Activated CD4-positive, alpha-beta T cell treated with anti-CD3 and anti-CD28 coated beads, Interleukin-2, amount 50 U/mL, for 24 hours (primary cell): Measurements from ENCODE around the gene MEA1.

Source experiments
- DNase-seq, 2 donors: peaks; one replicate each; pipeline ENCODE4 v3.0.0-alpha.2; 2020; ENCODE audit warnings: low read depth in 1 of 2, low spot score in 1 of 2

Gene MEA1

DNA sequence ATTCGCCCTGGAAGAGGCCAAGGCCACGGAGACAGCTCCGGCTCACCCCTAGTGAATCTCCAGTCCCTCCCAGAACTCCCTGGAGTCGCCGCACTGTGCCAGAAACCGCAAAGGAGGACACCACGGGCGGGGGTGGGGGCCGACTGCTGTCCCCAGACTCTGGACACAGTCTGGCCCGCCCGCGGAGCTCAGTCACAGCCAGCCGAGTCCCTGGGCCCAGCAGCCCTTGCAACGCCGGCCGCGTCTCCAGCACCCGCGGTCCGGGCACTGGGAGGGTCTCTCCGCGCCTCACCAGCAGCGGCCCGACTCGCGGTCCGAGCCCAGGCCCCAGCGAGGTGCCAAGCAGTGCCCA, 35.3 kb downstream of the MEA1 start:
- no peak for DNase-seq

DNA sequence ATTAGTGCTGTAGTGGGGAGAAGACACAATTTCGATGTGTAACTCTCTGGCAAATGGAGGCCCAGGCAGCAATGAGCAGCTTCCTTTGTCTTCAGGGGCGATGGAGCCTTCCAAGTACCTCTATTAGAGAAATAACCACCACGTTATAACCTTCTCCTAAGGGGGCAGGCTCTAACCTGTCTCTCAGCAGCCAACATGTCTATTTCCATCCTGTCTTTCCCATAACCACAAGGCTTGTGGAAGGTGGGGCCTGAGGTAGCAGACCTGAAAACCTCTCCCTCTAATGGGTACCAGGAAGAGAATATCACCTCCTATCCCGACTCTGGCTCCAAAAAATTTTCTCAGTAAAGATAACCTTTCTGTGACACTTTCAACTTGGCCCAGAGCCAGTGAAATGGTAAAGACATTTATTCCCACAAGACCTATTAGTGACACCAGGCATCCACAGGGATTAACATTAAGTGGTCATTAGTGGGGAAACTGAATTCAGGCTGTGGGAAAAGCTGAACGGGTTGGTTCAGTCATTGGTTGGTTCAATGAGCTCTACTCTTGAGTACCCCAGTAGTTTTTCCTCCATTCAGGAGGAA, 38.7 kb downstream of the MEA1 start:
- DNase-seq = no peak

DNA sequence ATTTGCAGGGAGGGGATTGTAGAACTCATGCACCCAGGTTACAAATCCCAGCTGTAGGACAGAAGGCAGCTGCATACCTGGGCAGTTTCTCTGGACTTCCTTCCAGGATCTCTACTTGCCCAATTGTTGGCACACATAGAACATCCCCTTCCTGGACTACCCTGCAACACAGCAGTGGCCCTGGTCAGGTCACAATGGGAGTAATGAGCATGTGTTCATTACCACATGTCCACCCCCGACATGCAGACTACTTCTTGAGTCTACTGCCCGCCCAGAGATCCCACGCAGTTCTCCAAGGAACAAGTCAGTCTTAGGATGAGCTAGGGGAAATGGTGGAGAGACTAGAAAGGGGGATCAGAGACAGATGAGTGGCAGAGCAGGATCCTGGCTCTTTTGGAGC, 39.8 kb downstream of the MEA1 start:
- no peak for DNase-seq

DNA sequence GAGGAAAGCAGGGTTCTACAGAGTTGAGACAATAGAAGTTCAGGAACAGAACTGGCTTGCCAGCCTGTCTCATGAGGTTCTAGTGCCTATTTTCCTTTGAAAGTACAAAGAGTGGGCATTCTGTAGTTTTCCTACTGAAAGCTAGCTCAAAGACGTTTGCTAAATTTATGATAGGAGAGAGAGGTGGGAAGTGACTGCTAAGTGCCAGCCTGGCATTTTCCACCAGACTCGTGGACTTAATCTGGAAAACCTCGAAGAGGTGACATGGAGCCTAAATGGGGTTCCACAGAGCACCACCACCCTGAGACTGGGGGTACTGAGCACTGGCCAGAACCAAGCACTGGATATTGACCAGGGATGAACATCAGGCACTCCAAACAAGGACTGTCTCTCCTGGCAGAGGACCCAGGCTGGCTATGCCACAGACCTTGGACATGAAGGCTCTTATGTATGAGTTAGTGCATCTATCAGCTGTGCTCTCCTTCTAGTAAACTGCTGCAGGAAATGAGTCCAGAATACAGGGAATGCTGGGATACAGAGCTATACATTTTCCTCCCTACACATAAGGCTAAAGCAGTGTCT, 41.9 kb downstream of the MEA1 start:
- no peak for DNase-seq

DNA sequence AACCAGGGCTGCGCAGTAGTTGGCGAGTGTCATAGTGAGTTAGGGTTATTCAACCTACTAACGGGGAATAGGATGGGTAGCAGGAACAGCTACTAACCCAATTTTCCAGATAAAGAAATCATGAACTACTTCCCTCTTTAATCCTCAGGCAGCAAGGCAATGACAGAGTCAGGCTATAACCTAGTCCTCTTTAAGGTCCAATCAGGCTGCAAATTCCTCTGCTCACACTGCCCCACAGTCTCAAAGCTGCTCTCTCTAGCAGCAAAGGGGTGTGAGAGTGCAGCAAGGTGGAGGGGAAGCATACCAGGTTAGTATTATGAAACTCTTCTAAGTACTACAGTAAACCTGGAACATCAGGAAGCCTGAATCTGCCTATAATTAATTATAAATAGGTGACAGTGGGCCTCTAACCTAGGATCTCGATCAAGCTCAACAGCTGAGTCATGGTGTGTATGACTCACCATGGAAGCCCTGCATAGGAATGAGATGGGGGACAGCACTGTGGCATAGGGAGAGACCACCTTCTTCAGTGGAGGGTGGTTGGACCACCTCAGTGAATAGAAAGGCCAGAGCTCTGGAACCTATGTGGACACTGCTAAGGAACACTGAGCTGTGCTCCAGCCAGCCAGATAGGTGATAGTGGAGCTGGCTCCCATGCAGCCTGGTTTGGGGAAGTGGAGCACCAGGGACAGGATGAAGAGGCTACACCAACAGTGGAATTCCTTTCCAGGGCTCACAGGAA, 42.7 kb downstream of the MEA1 start:
- no peak for DNase-seq

DNA sequence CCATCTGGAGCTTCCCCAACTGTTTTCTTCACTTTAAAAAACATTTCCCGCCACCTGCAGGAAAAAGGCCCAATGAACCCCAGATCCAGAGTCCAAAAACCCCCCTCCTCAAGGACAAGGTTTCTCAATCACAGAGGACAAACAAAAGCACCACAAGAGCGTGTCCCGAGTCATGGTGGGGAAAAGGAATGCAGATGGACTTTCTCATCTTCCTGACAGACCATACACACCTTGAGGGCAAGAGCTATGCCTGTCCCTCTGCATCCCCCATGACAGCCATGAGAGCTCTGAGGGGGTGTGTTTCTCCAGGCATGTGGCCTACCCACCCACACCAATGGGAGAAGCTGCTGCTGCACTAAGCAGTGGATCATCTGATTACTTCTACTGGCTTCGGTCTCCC, 43.8 kb downstream of the MEA1 start:
- DNase-seq = no peak

DNA sequence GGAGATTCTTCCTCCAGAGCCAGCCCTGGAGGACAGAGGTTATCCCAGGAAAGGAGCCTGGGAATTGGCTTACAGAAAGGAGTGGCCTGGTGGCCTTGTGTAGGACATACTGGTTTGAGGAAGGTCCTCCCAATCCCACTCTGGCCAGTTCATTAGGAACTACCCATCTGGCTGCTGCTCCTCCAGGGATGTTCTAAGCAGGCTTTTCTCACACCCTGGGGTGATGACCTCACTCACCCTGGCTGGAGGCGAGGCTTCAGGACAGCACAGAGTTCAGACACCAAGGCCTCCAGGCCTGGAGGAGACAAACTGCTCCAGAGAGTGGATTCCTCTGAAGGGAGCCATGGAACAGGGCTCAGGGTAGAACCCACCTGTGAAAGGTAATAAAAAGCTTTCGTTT, 44.3 kb downstream of the MEA1 start:
- DNase-seq = no peak

DNA sequence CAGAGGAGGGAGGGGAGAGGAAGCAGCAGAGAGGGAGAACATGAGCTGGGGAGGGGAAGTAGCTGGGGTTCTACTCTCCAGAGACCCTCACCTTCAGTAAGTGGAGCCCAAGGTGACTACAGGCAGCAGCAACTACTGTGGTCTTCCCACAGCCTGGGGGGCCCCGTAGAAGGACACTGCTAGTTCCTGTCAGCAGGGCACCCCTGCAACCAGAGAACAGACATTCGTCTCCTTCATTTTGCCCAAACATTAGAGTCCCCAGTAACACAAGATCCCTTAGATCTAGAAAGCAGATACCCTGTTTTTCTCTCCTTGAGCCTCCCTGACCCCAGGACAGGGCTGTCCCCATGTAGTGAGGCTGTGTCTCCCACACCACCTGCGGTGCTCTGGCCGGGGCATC, 45.0 kb downstream of the MEA1 start:
- DNase-seq = no peak

DNA sequence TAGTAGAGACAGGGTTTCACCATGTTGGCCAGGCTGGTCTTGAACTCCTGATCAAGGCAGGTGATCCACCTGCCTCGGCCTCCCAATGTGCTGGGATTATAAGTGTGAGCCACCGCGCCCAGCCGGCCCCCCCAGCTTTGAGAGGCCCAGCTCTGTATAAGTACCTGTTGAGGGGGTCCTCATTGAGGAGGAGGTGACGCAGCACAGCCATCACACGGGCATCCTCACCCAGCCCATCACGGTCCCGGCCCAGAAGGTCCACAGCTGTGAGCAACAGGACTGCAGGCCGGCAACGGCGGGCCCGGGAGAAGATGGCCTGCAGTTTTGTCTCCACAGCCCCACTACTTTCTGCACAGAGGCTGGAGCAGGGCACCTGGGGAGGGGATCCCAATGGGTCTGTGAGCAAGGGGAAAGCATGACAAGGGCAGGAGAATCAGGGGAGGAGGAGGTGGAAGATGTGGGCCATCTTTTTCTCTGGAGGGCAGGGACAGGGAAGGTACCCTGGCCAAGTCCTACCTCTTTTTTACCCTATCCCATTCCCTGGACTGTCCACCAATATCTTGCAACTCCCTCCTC, 45.5 kb downstream of the MEA1 start:
- no peak for DNase-seq

DNA sequence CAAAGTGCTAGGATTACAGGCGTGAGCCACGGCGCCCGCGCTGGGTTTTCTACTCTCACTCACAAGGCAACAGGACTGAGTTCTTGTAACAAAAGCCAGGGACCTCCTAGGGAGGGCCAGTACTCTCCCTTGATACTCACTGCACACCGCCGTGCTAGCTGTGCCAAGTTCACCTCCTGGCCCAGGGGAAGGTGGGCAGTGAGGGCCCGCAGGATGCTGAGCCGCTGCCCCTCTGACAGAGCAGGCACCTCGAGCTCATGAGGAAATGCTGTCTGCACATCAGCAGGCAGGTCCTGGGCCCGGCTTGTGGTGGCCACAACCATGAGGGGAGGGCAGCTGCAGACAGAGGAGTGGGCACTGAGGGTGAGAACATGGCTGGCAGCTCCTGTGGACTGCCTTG, 46.5 kb downstream of the MEA1 start:
- DNase-seq = no peak

DNA sequence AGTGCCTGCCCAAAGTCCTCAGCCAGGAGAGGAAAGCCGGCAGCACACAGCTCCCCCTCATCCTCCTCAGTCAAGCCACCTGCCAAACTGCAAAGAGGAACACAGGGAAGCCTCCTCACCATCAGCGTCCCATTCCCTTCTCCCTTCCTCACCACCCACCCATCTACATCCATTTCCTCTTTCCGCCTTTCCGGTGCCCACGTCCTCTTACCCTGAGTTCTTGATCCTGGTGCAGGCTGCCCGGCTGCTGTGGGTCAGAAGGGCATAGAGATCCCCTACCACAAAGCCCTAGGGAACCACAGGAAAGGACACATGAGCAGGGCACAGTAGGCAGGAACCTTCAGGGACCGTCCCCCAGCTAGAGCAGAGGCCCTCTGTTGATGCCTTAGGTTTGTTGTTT, 47.2 kb downstream of the MEA1 start:
- no peak for DNase-seq

DNA sequence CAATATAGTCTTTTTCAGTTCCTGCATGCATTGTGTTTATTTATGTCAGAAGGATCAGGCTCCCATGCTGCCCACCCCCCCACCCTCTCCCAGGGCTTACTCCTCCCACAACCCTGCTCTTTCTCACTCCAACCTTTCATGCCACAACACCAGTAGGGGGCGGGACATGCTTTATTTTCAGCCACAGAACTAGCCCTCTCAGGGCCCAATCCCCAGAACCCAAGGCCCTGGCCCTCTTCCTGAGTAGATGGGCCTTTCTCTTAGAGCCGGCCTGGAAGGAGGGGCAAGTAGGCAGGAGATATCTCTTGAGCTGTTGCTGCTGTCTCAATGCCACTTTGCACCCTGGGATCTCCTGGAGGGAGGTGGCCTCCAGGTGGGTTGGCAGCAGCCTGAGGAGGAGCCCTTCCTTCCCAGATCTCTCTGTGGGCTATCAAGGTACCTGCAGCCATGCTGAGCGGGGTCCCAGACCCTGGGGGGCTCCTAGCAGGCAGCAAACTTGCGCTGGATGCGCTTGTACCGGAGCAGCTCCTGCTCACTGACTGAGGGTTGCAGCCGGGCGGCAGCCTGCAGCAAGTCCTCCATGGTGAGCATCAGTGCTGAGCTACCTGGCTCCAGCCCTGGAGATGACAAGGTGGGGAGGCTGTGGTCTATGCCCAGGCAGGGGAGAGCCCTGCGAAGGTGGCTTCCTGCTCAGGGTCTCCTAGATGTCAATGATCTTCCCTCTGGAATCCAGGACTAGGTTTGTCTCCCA, 49.7 kb downstream of the MEA1 start:
- no peak for DNase-seq

DNA sequence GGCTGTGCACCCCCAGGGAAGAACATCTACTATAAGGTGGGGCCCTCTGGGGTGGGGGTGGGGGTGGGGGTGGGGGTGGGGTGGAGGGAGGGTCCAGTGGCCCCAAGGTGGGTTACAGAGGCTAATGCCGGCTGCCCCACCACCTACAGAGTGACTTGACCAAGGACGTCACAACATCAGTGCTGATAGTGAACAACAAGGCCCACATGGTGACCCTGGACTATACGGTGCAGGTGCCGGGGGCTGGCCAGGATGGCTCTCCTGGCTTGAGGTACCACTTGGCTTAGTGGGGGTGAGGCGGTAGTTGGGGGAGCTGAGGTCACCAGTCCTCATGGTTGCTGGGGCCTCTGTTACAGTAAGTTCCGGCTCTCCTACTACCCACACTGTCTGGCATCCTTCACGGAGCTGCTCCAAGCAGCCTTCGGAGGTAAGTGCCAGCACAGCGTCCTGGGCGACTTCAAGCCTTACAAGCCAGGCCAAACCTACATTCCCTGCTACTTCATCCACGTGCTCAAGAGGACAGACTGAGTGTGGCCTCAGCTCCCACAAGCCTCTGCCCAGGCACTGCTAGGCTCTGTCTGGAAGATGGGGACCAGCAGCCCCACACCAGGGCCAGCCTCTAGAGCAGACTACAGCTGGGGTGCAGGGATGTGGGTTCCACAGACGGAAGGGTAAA, 50.4 kb downstream of the MEA1 start:
- DNase-seq = no peak

DNA sequence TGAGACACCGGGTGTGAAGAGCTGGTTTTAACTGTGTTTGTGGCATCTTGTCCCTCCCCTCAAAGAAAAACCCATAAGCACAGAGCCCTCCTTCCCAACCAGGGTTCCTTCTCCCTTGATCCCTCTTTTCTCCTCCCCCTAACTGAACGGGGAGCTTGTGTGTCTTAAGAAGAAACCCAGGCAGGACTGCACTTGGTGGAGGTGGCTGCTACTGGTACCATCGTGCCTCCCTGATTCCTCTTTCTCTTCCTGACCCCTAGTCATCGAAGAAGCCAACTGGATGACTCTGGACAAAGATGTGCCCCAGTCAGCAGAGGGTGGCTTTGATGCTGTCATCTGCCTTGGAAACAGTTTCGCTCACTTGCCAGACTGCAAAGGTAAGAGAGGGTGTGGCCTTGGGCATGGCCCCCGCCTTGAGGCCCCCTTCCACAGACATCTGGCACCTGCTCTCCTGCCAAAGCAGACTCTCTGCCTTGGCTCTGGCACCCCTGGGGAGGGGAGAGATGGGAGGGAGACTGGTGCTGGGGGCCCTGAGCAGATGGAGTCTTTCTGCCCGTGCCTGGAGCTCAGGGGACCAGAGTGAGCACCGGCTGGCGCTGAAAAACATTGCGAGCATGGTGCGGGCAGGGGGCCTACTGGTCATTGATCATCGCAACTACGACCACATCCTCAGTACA, 51.1 kb downstream of the MEA1 start:
- no peak for DNase-seq

DNA sequence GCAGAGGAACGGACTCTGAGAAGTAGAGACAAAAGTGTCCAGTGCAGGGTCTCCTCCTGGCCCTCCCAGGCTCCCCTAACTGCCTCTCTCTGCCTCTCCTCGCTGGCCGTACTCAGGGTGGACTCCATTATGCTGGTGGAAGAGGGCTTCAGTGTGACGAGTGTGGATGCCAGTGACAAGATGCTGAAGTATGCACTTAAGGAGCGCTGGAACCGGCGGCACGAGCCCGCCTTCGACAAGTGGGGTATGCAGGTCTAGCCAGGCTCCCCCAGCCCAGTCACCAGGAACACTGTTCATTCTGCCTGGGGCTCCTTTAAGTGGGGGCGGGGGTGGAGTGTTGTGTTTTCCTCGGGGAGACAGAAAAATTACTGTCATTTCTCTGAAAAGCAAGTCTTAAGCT, 51.6 kb downstream of the MEA1 start:
- DNase-seq = no peak
